Tibial artery (tissue), 4 donors: ENCODE results near the gene LTB4R2.

Source experiments
- DNase-seq, 2 donors: peaks; one replicate each; pipeline ENCODE4 v3.0.0-alpha.2; 2019
- H3K27ac ChIP-seq, 2 donors: fragments of 200-600 bp; sonication (generic) in 1 of 2; 1 replicate in 1 of 2; 2 replicates in 1 of 2; pipeline ENCODE4 v1.5.1; 2018 to 2019; ENCODE audit warnings: mild to moderate bottlenecking in 1 of 2
- H3K27me3 ChIP-seq, 2 donors: fragments of 200-600 bp; sonication (generic) in 1 of 2; one replicate each; pipeline versions ENCODE4 v1.5.1 to v1.6.0; 2016 to 2019
- H3K36me3 ChIP-seq, 3 donors: fragments of 200-600 bp; sonication (generic) in 2 of 3; one replicate each; pipeline ENCODE4 v1.5.1; 2016 to 2019; ENCODE audit warnings: mild to moderate bottlenecking in 2 of 3
- H3K4me1 ChIP-seq, 4 donors: fragments of 200-600 bp; sonication (generic) in 2 of 4; 1 replicate in 3 of 4; 2 replicates in 1 of 4; pipeline ENCODE4 v1.5.1; 2016 to 2019
- H3K4me3 ChIP-seq, 2 donors: fragments of 200-600 bp; sonication (generic) in 1 of 2; 1 replicate in 1 of 2; 2 replicates in 1 of 2; pipeline ENCODE4 v1.5.1; 2018 to 2019; ENCODE audit warnings: mild to moderate bottlenecking in 2 of 2
- H3K9me3 ChIP-seq, 3 donors: fragments of 200-600 bp; sonication (generic) in 1 of 3; one replicate each; pipeline ENCODE4 v1.5.1; 2016 to 2019
- intact Hi-C: fragments of 100-400 bp; cut with DNase I; formaldehyde crosslinking; loops from one replicate; pipeline ENCODE4 v1.15.0; 2023; ENCODE audit warnings: low total_unique reads
- TF ChIP-seq, protein P1 (sequence below), 2 experiments: fragments of 200-600 bp in 1 of 2; fragments of 450-650 bp in 1 of 2; IDR thresholded peaks; one replicate each; pipeline ENCODE4 v1.5.1; 2017 to 2019; ENCODE audit warnings: antibody characterized with exemption in 2 of 2, mild to moderate bottlenecking in 1 of 2, moderate library complexity in 1 of 2

LTB4R2 gene

DNA sequence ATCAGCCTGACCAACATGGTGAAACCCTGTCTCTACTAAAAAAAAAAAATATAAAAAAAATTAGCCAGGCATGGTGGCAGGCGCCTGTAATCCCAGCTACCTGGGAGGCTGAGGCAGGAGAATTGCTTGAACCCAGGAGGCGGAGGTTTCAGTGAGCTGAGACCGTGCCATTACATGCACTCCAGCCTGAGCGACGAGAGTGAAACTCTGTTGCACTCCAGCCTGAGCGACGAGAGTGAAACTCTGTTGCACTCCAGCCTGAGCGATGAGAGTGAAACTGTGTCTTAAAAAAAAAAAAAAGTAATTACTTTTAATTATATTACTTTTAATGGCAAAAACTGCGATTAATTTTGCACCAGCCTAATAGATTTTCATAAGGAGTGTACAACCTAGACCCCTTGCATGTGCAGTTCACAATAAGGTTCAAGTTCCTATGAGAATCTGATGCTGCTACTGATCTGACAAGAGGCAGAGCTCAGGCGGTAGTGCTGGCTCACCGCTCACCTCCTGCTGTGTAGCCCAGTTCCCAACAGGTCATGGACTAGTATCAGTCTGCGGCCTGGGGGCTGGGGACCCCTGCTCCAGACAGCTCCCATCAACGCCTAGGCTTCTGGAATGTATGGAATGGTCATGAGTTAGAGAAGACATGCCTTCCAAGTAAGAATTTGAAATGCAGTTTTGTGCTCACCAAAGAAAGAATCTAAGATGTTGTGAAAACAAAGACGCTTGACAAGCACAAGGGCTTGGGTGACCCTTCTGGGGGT lies 11.5 kb downstream of the LTB4R2 start:
- intact Hi-C loops = no loop called here
- peaks cover 0 to 3% (median 1%) of the 10 kb centered on the region in 4 donors for H3K4me1 ChIP-seq
- peaks cover 0 to 42% of the 10 kb centered on the region in 2 donors for H3K27me3 ChIP-seq
- no peak overlapping the region for H3K4me3 ChIP-seq
- no peak overlapping the region for H3K27ac ChIP-seq
- no peak for DNase-seq
- TF ChIP-seq, protein P1, sequence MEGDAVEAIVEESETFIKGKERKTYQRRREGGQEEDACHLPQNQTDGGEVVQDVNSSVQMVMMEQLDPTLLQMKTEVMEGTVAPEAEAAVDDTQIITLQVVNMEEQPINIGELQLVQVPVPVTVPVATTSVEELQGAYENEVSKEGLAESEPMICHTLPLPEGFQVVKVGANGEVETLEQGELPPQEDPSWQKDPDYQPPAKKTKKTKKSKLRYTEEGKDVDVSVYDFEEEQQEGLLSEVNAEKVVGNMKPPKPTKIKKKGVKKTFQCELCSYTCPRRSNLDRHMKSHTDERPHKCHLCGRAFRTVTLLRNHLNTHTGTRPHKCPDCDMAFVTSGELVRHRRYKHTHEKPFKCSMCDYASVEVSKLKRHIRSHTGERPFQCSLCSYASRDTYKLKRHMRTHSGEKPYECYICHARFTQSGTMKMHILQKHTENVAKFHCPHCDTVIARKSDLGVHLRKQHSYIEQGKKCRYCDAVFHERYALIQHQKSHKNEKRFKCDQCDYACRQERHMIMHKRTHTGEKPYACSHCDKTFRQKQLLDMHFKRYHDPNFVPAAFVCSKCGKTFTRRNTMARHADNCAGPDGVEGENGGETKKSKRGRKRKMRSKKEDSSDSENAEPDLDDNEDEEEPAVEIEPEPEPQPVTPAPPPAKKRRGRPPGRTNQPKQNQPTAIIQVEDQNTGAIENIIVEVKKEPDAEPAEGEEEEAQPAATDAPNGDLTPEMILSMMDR (IDR thresholded peaks at IDR 0.05) = no peak
- no peaks in the 10 kb centered on the region for H3K36me3 ChIP-seq
- no peaks in the 10 kb centered on the region for H3K9me3 ChIP-seq

DNA sequence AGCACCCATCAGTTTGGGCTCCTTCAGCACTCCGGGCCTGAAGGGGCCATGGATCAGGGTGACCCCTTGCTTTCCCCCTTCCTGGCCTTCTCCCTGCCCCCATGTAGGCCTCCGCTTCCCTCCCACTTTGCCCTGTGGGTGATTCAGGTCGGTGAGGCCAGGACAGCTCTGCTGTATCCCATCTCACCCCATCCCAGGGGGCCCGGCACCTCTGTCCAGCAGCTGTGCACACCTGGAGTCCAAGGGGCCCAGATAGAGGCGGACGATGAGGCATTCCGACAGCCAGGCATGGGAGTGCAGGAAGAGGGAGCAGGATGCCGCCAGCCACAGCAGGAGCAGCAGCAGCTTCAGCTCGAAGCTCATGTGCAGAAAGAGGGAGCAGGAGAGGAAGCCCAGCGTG lies 12.7 kb downstream of the LTB4R2 start:
- intact Hi-C loops = no loop called here
- Histone ChIP-seq H3K27ac (no peak overlapping the region), H3K9me3 (no peaks in the 10 kb centered on the region), H3K27me3 (peaks cover 0 to 31% of the 10 kb centered on the region in 2 donors), H3K36me3 (no peaks in the 10 kb centered on the region), H3K4me1 (no peaks in the 10 kb centered on the region), H3K4me3 (no peak overlapping the region)
- DNase-seq = no peak
- TF ChIP-seq, protein P1 (IDR thresholded peaks at IDR 0.05) = no peak

DNA sequence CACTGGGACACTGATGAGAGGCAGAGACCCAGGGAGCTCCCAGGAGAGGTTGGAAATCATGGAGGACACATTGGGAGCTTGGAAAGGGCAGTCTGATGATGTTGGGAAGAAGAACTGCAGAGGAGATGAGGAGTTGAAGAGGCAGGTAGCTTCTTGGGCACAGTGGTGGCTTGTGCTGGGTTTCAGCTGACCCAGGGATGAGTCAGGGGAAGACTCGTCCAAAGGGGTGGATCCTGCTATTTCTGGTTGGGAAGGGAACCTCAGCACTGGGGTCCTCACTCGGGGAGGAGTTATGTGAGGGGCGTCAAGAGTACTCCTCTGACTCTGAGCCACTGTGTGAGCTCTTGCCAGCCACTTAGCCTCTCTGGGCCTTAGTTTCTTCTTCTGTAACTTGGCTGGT lies 13.4 kb downstream of the LTB4R2 start:
- H3K27ac ChIP-seq = no peak overlapping the region
- intact Hi-C loops = no loop called here

DNA sequence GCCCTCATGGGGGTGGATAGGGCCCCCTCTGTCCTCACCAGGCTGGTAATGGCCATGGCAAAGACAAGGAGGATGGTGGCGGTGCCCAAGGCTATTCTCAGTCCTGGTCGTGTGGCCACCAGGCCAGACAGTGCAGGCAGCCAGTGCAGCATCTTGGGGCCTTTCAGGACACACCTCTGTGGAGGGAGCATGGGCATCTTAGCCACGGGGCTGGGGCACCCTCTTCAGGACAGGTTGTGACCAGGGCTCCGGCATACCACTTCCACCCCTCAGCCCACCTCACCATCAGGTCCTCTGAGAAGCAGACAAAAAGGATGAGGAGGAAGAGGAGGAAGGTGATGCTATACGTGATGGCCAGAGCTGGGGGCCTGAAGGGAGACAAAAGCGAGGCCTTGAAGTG lies 14.1 kb downstream of the LTB4R2 start:
- TF ChIP-seq, protein P1 (IDR thresholded peaks at IDR 0.05) = no peak
- no peak overlapping the region for H3K27ac ChIP-seq
- no peaks in the 10 kb centered on the region for H3K36me3 ChIP-seq
- no peaks in the 10 kb centered on the region for H3K4me1 ChIP-seq
- peaks cover 0 to 19% of the 10 kb centered on the region in 2 donors for H3K27me3 ChIP-seq
- no peaks in the 10 kb centered on the region for H3K9me3 ChIP-seq
- no peak overlapping the region for H3K4me3 ChIP-seq
- intact Hi-C loops = no loop called here
- DNase-seq = no peak

More for the DNA sequence above, 13.4 kb downstream of the LTB4R2 start:
- peaks cover 0 to 26% of the 10 kb centered on the region in 2 donors for H3K27me3 ChIP-seq
- no peak overlapping the region for H3K4me3 ChIP-seq
- H3K9me3 ChIP-seq = no peaks in the 10 kb centered on the region
- DNase-seq = no peak
- no peaks in the 10 kb centered on the region for H3K4me1 ChIP-seq
- no peaks in the 10 kb centered on the region for H3K36me3 ChIP-seq
- TF ChIP-seq, protein P1 (IDR thresholded peaks at IDR 0.05) = no peak

DNA sequence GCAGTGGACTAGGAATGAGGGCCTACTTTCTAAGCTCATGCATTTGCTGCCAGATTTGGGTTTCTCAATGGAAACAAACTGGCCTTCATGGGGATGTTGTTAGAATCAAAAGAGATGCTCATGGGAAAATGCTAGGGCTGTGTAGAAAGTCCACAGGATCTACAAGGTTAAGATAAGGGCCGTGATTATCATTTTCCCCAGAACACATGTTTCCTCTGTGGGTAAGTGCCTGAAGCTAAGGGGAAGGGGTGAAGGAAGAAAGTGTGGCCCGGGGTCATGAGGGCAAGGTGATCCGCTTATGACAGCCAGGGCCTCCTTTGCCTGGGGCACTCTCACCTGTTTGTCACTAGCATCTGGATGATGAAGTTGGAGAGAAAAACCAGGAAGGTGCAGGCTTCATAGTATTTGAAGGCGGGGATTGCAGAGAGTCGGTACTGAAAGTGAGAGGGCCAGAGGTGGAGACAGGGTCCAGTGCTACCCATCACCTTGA lies 15.1 kb downstream of the LTB4R2 start:
- intact Hi-C loops = no loop called here
- no peaks in the 10 kb centered on the region for H3K36me3 ChIP-seq
- H3K4me1 ChIP-seq = no peaks in the 10 kb centered on the region

More for the DNA sequence above, 15.1 kb downstream of the LTB4R2 start:
- H3K27ac ChIP-seq = no peak overlapping the region
- no peaks in the 10 kb centered on the region for H3K9me3 ChIP-seq
- H3K4me3 ChIP-seq = no peak overlapping the region
- DNase-seq = no peak
- TF ChIP-seq, protein P1 (IDR thresholded peaks at IDR 0.05) = no peak
- H3K27me3 ChIP-seq = peaks cover 0 to 11% of the 10 kb centered on the region in 2 donors
